Cardiac fibroblast (primary cell): ENCODE measurements around the gene CFD.

Experiments
- DNase-seq, 2 donors: peaks; one replicate each; pipeline versions ENCODE4 v3.0.0 to v3.0.0-alpha.2; 2010; ENCODE audit warnings: low read depth in 2 of 2
- H3K4me3 ChIP-seq, 2 donors: replicated peaks in 1 of 2; 1 replicate in 1 of 2; 2 replicates in 1 of 2; pipeline ENCODE4 v1.5.1; 2011; ENCODE audit warnings: low read depth in 2 of 2, low read length in 2 of 2, mild to moderate bottlenecking in 2 of 2, moderate library complexity in 1 of 2
- TF ChIP-seq, protein P1 (sequence below): IDR thresholded peaks from one replicate; pipeline ENCODE4 v1.5.1; 2011; ENCODE audit warnings: low read depth, mild to moderate bottlenecking, low read length, inconsistent platforms

The CFD gene

DNA sequence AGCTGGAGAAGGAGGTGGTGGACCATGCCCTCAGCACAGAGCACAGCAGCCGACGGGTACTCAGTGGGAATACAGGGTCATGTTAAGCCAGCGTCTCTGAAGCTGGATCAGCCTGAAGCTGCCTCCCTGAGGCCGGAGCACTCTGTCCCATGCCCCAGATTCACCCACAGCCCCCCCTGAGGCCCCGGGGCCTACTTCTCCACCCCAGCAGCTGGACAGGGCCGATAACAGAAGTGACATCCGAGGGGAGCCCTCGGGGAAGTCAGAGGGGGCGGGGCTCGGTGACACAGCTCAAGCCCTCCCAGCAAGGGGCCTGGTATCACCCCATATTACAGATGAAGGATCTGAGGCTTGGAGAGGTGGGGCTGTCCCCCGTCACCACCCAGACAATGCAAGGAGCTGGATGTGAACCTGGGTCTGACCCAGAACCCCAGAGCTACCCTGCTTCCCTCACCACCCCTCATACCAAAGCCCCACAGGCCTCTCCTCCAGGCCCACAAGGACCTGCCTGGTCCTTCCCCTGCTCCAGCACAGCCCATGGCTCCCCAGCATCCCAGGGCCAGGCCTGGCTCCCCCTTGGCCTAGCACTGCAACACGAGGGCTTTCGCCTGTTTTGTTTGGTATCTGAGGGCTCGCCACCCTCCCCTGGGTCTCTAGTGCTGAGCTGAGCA, 47.9 kb downstream of the CFD start:
- DNase-seq: no peak
- H3K4me3 ChIP-seq: no peak overlapping the region
- TF ChIP-seq, protein P1, sequence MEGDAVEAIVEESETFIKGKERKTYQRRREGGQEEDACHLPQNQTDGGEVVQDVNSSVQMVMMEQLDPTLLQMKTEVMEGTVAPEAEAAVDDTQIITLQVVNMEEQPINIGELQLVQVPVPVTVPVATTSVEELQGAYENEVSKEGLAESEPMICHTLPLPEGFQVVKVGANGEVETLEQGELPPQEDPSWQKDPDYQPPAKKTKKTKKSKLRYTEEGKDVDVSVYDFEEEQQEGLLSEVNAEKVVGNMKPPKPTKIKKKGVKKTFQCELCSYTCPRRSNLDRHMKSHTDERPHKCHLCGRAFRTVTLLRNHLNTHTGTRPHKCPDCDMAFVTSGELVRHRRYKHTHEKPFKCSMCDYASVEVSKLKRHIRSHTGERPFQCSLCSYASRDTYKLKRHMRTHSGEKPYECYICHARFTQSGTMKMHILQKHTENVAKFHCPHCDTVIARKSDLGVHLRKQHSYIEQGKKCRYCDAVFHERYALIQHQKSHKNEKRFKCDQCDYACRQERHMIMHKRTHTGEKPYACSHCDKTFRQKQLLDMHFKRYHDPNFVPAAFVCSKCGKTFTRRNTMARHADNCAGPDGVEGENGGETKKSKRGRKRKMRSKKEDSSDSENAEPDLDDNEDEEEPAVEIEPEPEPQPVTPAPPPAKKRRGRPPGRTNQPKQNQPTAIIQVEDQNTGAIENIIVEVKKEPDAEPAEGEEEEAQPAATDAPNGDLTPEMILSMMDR: no peak

GRCh38 chr19:911197-912033, 52.0 kb downstream of the CFD start:
- H3K4me3 ChIP-seq: peak overlapping the region; percentile 13 to 38
- TF ChIP-seq, protein P1: no peak

DNA sequence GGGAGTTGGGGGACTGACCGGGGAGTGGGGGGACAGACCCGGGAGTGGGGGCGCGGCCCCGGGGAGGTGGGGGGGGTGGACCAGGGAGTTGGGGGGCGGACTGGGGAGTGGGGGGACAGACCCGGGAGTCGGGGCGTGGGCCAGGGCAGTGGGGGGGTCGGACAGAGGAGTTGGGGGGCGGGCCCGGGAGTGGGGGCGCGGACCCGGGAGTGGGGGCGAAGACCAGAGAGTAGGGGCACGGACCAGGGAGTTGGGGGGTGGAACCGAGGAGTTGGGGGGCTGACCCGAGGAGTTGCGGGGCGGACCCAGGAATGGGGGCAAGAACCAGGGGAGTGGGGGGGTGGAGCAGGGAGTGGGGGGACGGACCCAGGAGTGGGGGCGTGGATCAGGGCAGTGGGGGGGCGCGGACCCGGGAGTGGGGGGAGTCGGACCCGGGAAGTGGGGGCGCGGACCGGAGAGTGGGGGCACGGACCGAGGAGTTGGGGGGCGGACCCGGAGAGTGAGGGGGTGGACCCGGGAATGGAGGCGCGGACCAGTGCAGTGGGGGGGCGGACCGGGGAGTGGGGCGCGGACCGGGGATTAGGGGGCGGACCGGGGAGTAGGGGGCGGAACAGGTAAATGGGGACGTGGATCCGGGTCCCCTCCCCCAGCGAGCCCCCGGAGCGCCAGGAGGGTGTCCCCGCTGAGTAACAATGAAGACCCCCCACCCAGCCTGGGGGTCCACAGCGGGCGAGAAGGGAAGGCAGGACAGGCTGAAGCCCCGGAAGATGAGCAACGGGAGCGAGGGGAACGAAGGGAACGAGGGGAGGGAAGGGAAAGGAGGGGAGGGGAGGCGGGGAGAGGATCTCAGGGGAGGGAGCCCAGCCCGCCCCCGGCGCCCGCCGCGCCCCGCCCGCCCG, 53.0 kb downstream of the CFD start:
- peak overlapping the region; percentile 92 to 94 for H3K4me3 ChIP-seq
- no peak for DNase-seq
- TF ChIP-seq, protein P1: no peak

More at GRCh38 chr19:911197-912033, 52.0 kb downstream of the CFD start:
- no peak for DNase-seq
